ENCODE results near the gene MAVS.
A peak's percentile ranks its signal among the peaks of the same experiment; 100 is the strongest.

Gene MAVS

DNA sequence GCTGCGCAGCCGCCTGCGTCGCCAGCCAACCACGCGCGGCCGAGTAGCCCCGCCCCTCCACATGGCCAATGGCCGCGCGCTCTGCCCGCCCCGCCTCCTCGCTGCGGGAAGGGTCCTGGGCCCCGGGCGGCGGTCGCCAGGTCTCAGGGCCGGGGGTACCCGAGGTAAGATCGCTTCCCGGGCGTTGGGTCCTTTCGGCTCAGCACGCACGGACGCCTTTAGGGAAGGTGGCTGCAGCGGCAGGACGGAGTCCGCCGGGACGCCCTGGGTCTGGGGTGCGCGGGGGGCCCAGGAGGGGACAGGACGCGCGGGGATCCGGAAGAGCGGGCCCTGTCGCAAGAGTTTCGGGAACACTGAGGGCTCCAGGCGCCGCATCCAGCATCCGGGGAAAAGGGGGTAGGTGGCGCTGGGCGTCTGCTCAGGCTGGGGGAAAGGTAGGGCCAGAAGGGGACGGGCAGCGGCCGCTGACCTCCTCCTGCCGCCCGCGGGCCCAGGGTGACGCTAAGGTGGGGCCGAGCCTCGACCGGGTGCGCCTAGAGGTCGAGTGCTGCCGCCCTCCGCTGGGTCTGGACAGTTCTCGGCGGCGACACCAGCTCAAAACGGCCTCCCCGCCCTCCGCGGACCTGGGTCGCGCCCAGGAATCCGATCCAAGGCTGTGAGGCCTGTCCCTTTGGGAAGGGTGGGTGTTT lies at the start of gene MAVS:
TSS of gene MAVS (plus strand) at position 95 of the 689 bp plus-strand sequence. CDS start 7,791 bp downstream, outside the sequence.
- peak; percentile 84 for DNase-seq

DNA sequence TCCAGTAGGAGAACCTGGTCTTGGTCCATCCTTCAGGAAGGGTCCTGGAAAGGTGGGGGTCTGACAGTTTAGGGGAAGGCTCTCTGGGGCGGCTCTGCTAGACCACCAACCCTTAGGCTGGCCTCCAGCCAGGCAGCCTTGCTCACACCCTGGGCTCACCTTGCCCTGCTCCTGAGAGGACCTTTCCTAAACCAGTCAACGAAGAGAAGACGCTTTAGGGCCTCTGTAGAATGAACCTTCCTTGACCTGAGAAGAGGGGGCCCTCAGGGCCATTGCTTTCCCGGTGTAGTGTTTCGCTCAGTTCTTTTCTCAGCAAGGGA lies 49.4 kb upstream of the MAVS start:
- DNase-seq, result no peak

DNA sequence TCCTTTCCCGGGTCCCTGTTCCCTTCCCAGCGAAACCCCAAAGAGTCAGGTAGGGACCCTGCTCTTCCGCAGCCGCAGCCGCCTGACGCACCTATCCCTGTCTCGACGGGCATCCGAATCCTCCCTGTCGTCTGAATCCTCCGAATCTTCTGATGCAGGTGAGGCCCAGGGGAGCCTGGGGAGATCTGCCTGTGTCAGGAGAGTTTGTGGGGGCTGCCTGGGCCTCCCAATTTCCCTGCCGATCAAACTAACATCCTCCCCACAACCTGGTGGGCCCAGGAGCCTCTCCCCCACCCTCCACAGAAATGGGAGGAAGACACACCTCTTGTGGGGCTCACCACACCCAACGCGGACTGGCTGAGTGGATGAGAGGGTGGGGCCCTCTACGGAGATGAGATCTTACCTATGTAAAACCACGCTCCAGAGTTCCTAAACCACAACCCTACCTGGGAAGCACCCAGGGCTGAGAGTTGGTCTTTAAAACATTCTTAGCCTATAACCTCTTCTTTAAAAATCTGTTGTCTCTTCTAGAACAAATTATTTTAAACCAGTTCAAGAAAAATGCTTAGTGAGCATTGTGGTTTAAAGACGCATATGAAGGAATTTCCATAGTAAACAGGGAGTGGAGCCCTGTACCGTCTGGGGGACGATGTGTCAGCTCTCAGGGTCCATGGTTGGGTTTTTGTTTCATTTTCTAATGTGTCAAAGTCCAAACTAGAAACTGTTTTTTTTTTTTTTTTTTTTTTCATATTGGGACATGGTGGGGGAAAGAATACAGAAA lies 48.9 kb upstream of the MAVS start:
- peak; percentile 43 for DNase-seq

DNA sequence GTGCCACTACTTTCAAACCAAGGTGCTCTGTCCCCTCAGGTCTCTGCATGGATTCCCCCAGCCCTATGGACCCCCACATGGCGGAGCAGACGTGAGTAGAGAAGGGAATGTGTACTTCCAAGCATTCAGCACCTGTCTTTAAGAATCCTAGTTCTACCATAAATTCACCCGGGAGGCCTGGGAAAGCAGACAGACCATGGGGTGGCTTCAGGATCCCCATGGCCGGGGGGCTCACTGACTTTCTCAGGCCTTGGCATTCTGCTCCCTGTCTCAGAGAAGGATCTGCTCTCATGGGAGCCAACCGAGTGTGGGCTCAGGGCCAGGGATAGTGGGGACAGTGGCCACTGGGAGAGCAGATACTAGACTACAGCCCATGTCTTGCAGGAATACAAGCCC lies 48.3 kb upstream of the MAVS start:
- no peak for DNase-seq

DNA sequence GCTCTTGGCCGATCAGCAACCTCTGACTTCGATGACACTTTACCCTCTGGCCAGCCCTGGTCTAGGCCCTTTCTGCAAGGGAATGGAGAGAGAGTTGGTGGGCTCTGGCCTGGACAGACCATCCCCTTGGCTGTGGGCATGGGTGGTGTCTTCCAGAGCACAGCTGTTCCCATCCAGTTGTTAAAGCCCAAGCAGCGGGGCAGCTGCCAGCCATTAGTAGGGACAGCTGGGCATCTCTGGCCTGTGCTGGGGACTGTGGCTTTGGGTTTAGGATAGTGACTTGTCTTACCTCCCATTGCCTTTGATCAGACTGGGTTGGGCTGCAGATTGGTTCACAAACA lies 47.8 kb upstream of the MAVS start:
- no peak for DNase-seq

DNA sequence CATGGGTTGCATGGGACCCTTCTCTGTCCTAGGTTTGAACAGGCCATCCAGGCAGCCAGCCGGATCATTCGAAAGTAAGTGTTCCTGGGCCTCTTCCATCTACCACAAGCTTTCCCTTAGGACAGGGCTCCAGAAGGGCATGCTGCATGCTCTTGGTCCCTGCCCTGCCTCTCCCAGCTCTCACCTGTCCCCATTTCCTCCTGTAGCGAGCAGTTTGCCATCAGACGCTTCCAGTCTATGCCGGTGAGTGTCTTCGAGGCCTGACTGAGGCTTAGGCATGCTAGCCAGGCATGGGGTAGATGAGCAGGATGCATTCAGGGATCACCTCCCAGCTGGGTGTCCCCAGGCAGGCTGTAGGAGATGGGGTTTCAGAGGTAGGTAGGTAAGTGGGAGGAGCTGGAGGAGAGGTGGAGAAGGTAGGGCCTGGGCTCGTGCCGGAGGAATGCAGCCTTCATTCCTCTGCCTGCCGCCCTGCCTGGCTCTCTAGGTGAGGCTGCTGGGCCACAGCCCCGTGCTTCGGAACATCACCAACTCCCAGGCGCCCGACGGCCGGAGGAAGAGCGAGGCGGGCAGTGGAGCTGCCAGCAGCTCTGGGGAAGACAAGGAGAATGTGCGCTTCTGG lies 46.3 kb upstream of the MAVS start:
- no peak for DNase-seq

DNA sequence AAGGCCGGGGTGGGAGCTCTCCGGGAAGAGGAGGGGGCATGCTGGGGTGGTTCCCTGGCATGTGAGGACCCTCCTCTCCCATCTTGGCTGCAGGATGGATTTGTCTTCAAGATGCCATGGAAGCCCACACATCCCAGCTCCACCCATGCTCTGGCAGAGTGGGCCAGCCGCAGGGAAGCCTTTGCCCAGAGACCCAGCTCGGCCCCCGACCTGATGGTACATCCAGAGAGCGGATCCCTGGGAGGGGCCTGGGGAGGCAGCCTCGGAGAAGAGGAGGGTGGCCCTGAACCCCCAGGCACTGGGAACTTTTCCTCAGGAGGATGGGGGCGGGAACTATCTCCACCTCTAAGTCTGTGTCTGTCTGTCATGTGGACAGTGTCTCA lies 45.8 kb upstream of the MAVS start:
- DNase-seq, result no peak

DNA sequence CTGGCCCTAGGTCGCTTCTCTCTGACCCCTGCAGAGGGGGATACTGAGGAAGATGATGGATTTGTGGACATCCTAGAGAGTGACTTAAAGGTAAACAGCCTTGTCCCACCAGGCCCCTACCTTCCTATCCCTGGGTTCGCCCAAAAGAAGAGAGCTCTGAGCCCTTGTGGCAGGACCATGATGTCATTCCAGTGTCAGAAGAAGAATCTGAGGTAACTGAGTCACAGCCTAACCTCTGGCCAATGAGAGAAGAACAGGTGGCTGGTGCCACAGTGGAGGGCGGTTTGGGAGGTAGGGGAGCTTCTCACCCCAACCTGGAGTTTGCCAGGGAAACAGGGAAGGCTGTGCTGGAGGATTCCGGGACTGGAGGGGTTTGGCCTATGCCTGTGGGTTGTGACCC lies 45.3 kb upstream of the MAVS start:
- DNase-seq, result no peak

DNA sequence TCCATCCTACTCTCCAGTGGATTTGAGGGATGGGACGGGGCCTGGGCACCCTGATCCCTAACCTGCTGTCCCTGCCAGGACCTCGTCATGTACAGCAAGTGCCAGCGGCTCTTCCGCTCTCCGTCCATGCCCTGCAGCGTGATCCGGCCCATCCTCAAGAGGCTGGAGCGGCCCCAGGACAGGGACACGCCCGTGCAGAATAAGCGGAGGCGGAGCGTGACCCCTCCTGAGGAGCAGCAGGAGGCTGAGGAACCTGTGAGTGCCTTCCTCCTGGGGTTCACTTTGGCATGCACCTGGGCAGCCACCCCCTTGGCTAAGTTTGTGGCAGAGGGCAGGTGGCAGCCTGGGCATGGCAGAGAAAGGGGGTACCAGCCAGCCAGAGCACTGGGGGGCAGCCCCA lies 44.8 kb upstream of the MAVS start:
- no peak for DNase-seq

DNA sequence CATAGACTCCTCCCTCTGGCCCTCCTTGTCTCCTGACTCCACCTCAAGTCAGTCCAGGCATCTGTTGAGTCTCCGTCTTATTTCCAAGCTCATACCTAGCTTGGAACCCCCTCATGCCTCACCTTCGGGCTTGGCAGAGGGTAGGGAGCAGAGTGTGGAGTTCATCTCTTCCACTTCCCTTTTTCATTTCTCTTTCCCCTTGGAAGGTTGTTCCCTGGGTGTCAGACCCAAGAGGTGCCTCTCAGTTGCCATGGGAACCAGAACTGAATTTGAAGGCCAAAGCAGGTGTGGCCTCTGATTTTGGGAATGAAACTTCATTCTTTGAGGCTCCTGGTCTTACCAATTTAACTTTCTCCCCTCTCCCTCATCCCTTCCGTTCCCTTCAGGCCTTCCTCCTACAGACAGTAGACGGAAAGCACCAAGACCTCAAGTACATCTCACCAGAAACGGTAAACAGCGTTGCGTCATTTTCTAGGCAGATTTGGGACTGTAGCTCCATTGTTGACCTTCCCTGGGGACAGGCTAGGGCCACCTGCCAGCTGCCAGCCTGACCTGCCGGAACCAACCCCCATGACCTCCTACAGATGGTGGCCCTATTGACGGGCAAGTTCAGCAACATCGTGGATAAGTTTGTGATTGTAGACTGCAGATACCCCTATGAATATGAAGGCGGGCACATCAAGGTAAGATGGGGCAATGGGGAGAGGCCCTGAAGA lies 44.0 kb upstream of the MAVS start:
- no peak for DNase-seq

DNA sequence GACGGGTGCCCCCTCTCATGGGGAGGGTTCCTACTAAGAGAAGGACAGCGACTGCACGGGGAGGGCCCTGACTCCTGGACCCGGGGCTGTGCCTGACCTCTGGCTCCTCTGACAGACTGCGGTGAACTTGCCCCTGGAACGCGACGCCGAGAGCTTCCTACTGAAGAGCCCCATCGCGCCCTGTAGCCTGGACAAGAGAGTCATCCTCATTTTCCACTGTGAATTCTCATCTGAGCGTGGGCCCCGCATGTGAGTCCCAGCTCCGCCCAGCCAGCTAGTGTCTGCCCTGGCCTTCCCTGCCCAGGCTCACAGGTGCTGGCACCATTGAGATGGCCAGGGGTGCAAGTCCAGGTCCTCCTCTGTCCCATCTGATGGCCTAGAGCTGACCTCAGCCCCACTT lies 43.3 kb upstream of the MAVS start:
- DNase-seq, result no peak

DNA sequence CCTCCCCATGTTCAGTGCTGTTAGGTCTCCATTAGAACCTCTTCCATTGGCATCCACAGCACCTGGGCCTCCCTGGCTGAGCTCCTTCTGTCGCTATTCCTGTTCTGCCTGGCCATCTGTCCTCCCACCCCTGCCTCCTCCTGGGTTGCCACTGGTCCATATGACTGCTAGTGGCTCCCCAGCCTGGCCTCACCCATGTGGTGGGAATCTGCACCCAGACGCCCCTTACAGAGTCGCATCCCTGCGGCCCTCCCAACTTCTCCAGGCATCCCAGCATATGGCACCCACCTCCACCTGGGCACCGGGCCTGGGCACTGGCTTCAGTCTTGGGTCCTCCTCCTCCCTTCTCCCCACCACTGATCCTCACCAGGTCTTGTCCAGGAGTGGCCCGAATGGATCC lies 42.8 kb upstream of the MAVS start:
- DNase-seq, result no peak

DNA sequence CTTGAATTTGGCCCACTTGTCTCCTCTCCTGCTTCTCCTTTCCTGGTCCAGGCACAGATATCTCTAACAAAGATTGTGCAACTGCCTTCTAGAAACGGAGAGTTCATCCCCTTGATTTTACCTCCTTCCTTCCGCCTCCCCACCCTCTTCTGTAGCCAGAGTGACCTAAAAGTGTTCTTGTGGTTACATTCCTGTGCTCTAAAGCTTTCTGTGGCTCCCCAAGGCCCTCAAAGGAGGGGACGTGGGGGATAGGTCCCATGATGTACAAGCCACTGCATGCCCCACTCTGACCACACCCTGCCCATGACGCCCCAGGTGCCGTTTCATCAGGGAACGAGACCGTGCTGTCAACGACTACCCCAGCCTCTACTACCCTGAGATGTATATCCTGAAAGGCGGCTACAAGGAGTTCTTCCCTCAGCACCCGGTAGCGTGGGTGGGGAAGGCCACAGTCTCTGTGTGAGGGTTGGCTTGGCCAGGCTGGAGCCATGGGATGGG lies 42.3 kb upstream of the MAVS start:
- DNase-seq, result no peak

DNA sequence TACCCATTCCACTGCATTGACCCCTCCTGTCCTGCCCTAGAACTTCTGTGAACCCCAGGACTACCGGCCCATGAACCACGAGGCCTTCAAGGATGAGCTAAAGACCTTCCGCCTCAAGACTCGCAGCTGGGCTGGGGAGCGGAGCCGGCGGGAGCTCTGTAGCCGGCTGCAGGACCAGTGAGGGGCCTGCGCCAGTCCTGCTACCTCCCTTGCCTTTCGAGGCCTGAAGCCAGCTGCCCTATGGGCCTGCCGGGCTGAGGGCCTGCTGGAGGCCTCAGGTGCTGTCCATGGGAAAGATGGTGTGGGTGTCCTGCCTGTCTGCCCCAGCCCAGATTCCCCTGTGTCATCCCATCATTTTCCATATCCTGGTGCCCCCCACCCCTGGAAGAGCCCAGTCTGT lies 41.9 kb upstream of the MAVS start:
- DNase-seq, result no peak

DNA sequence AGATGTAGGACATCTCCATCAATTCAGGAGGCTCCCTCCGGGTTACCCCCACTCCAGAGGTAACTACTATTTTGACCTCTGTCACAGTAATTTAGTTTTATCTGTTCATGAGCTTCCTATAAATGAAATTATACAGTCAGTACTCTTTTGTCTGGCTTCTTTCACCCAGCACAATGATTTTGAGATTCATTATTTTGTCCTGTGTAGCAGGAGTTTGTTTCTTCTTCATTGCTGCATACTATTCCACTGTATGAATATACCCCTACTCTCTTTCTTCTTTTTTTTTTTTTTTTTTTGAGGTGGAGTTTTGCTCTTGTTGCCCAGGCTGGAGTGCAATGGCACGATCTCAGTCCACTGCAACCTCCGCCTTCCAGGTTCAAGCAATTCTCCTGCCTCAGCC lies 38.1 kb upstream of the MAVS start:
- no peak for DNase-seq

DNA sequence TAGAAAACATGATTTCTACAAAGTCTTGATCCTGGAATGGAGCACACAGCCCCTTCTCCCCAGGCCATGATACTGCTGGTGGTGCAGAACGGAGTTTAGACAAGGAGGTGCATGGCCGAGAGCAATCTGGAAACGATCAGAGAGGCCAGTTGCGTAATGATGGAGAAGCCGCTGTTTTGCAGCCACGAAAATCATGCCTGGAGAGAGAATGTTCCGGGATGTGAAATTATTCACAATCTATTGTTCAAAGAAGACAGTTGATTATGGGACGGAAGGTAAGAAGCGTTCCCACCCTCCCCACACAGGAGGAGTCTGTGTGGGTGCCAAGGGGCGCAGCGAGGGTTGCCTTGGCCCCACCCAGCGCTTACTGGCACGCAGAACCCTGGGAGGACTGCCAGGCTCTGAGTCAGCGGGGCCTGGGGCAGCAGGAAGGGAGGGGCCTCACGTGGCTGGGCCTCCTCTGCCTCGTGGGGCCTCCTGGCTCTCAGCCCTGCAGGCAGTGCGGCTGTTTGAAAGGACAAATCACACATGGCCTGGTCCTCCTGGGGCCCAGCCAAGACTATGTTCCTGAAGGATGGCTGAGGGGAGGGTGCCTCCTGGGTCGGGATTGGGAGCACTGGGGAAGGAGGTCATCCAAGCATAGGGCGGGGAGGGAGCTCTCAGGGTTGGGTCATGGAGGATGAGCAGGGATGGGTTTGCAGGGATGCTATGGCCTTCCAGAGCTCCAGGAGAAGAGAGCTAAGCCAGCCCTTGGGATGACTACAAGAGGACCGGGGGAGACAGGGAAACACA lies 35.0 kb upstream of the MAVS start:
- DNase-seq, result peak; percentile 91

DNA sequence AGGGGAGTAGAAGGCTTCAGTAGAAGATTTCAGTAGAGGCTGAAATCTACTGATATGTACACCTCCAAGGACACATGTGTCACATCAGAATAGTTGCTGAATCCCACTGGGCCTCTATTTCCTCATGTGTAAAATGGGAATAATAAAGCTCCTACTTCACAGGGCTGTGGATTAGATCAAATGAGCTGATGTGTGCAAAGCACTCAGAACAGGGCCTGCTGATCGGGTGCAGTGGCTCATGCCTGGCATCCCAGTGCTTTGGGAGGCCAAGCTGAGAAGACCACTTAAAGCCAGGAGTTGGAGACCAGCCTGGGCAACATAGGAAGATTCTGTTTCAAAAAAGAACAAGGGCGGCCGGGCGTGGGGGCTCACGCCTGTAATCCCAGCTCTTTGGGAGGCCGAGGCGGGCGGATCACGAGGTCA lies 34.4 kb upstream of the MAVS start:
- no peak for DNase-seq

DNA sequence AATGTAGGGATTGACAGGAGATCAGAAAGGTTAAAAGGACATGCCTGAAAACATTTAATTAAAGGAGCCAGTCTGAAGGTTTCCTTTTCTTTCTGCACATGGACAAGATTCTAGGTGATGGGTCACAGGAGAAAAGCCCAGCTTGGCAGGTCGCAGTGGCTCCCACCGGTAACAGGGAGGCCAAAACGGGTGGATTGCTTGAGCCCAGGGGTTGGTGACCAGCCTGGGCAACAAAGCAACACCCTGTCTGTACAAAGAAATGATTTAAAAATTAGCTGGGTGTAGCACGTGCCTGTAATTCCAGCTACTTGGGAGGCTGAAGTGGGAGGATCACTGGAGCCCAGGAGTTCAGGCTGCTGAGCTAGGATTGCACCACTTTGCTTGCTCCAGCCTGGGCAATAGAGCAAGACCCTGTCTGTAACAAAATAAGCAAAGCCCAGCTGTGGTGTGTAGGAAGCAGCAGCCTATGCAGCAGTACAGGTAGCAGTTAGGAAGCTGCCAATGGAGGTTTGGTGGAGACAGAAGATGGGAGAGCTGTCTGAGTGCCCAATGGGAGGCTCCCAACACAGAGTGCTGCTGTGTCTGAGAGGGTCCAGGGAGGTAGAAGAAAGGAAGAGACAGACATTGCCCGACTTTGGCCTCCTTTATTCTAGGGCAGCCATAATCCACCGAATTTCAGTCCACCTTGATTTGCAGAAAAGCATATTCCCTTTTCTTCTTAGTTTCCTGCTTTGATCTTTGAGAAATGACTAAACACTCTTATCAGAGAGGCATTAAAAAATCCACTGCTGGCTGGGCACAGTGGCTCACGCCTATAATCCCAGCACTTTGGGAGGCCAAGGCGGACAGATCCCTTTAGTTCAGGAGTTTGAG lies 33.4 kb upstream of the MAVS start:
- no peak for DNase-seq

DNA sequence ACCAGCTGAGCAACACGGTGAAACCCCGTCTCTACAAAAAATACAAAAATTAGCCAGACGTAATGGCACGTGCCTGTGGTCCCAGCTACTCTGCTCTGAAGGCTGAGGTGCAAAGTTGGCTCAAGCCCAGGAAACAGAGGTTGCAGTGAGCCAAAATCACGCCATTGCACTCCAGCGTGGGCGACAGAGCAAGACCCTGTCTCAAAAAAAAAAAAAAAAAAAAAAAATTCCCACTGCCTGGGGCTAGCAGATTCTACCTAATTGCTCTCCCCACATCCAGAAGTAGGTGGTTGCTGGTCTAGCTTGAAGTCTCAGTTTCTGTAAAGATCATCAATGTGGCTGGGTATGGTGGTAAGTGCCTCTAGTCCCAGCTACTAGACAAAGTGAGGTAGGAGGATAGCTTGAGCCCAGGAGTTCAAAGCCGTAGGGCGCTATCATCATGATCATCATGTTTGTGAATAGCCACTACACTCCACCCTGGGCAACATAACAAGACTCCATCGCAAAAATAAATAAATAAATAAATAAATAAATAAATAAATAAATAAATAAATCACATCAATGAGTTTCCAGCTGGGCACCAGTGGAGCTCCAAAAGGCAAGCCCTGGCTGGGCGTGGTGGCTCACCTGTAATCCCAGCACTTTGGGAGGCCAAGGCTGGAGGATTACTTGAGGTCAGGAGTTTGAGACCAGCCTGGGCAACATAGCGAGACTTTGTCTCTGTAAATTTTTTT lies 32.6 kb upstream of the MAVS start:
- peak; percentile 25 for DNase-seq

DNA sequence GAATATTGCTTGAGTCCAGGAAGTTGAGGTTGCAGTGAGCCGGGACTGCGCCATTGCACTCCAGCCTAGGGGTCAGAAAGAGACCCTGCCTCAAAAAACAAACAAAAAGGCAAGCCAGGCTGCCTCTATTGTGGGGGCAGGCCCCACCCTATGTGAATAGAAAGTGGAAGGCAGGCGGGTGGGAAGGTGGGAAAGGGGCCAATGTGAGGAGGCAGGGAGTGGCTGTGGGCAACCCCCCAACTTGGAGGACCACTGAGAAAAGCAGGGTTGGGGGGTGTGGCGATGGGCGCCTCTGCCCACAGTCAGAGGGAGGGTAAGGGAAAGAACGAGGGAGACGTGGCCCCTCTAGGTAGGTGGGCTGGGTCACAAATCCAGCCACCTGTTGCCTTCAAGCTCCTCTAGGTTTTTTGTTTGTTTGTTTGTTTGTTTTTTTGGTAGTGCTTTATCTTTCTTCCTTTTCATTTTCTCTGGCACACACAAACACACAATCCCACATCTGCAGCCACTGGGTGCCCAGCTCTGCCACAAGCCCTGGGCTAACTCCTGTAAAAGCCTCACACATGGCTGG lies 31.6 kb upstream of the MAVS start:
- DNase-seq, result no peak
